C4-2B (cell line): ENCODE measurements around the gene STX7.

Experiments
- H3K27ac ChIP-seq: fragments of 450-650 bp; 2 replicates; pipeline ENCODE4 v1.5.1; 2017
- ZFX ChIP-seq: fragments of 450-650 bp; IDR thresholded peaks from 2 replicates; pipeline ENCODE4 v1.6.1; 2017
- TF ChIP-seq, protein P1 (sequence below): fragments of 450-650 bp; conservative IDR thresholded peaks from 2 replicates; pipeline ENCODE4 v1.5.1; 2017; ENCODE audit warnings: mild to moderate bottlenecking

The STX7 gene

DNA sequence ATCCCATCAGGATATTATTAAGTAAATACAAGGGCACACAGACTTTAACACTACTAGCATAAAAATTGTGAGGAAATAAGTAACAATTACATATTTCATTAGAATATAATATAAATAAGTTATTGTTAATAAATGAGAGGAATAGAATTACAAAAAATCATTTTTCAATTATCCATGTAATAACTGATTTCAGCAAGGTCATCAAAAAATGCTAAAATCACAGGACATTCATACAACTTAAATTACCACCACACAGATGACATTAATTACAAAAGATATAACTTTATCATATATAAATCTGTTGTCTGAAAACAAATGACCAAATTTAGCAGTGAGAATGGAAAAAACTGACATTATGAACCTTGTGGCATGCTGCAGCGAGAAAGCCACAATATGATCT is 37.0 kb downstream of the STX7 start:
- no peak overlapping the region for H3K27ac ChIP-seq
- TF ChIP-seq, protein P1, sequence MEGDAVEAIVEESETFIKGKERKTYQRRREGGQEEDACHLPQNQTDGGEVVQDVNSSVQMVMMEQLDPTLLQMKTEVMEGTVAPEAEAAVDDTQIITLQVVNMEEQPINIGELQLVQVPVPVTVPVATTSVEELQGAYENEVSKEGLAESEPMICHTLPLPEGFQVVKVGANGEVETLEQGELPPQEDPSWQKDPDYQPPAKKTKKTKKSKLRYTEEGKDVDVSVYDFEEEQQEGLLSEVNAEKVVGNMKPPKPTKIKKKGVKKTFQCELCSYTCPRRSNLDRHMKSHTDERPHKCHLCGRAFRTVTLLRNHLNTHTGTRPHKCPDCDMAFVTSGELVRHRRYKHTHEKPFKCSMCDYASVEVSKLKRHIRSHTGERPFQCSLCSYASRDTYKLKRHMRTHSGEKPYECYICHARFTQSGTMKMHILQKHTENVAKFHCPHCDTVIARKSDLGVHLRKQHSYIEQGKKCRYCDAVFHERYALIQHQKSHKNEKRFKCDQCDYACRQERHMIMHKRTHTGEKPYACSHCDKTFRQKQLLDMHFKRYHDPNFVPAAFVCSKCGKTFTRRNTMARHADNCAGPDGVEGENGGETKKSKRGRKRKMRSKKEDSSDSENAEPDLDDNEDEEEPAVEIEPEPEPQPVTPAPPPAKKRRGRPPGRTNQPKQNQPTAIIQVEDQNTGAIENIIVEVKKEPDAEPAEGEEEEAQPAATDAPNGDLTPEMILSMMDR, result no peak
- TF ChIP-seq ZFX, result no peak

DNA sequence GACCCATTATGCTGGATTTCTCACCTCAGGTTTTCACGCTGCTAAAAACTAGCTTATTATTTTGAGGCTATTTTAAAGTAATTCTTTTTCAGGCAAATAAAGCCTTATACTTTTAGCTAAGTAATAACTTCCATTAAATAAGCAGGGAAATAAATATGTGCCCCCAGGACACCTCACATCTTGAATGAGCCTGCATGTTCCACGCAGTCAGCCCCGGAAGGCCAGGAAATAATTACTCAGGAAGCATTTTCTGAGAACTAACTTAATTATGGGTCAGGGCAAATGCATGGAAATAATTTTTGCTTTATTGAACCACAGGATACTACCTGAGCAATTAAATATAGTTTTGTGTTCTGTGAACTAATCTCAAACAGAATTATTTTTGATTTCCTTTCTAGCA is 41.1 kb downstream of the STX7 start:
- no peak overlapping the region for H3K27ac ChIP-seq
- TF ChIP-seq, protein P1, result no peak
- no peak for TF ChIP-seq ZFX

DNA sequence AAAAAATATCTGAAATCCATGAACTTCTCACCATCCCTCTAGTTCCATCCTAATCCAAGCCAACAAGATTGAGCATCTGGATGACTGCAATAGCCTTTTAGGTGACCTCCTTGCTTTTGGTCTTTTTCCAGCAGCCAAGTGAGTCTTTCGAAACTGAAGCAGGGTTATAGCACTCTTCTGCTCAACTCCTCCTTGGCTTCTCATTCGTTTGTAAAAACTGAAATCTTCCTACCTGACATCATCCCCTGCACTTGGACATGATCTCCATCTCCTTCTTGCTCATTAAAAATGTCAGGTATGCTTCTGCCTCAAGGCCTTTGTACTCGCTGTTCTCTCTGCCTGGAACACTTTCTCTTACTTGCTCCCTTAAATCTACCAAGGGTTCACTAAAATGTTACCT is 46.0 kb downstream of the STX7 start:
- TF ChIP-seq ZFX, result no peak
- TF ChIP-seq, protein P1, result no peak

DNA sequence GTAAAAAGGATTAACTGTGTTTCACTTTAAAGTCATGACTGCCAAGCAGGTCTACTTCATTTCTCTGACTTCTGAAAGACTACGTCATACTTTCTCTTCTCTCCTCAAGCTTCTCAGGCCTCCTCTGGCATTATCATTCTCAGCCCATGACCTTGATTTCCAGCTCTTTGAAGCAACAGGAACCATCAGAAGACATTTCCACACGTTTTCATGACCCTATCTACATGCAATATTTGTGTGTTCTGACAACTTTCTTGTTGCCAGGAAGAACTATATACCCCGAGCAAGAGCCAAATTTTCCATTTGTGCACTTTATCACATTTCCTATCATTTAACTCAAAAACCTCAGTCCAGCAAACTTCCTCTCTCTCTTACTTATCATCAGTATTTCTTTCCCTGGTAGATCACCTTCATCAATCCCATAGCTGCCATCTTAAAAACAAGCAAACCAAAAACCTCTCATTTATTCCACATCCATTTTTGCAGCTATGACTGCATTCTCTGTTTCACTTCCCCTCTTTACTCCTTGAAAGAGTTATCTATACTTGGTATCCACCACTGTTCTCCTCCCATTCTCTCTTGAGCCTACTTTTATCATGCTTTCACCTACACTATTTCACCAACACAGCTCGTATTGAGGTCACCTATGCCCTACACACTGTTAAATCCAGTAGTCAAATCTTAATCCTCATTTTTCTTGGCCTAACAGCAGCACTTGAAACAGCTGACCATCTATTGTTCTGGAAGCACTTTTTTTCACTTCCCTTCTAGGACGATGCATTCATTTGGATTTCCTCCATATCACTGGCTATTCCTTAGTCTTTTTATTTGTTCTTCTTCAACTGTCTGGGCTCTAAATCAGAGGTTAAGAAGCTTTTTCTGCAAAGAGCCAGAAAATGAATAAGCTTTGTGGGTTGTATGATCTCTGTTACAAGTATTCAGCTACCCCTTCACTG is 47.1 kb downstream of the STX7 start:
- TF ChIP-seq, protein P1, result no peak
- TF ChIP-seq ZFX, result no peak
- H3K27ac ChIP-seq, result no peak overlapping the region

More for the DNA sequence above, 46.0 kb downstream of the STX7 start:
- no peak overlapping the region for H3K27ac ChIP-seq

DNA sequence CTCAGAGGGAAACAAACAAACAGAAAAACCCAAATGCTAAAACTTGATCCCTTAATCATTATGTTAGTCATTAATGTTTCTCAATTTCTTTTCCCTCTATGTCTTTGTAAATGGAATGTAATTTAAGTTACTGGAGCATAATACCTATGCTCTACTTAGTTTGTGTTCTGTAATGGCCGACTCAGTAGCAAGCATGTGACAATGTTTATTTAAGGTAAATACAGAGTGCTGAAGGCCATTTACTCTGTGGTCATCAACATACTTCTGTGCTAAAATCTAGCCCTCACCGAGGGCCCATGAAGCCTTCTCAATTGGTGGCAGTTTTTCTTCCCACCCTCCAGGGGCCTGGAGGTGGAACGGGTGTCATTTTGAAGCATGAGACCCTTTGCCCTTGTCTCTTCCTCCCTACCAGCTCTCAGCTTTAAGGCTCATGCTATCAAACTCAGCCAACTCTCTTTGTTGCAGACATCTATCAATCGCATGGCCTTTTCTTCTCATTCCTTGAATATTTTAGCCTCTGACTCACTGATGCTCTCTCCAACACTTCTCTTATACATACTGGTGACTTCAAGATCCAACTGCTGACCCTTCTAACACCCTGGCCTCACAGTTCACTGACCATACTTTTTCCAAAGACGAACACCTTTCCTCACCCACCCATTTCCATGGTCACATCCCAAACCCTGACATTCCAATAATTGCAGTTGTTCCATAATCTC is 48.2 kb downstream of the STX7 start:
- no peak overlapping the region for H3K27ac ChIP-seq
- TF ChIP-seq, protein P1, result no peak
- no peak for TF ChIP-seq ZFX

DNA sequence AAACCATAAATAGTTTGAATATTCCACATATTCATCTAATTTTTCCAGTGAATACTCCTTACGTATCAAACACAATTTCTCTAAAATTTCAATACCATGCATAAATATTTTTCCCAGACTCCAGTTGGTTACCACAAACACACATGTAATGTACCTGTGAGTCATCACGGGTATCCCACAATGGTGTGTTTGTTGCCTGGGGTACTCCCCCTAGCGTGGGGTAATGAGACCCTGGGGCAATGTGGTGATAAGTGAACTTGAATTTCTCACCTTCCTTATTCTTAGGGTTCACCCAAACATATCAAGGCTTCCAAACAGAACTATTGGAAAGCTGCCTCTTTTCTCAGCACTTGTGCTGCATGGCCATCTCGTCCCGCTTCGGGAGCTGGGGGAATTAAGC is 51.0 kb downstream of the STX7 start:
- H3K27ac ChIP-seq, result no peak overlapping the region
- TF ChIP-seq ZFX, result no peak
- TF ChIP-seq, protein P1, result no peak

DNA sequence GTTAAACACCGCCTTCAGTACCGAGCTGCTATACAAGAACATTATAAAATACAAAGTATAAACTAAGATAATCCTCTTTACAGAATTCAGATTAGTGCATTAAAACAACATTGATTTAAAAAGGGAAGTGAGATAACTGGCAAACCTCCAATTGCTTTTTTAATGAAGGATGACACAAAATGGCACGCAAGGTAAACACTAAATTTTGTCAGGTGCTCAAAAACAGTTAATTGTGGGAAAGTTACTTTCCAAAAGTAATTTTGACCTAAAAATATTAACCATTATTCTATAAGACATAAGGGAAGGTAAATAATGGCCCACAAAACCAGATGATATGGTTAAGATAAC is 53.3 kb downstream of the STX7 start:
- no peak for TF ChIP-seq ZFX
- H3K27ac ChIP-seq, result no peak overlapping the region
